ENCODE measurements around the gene GNG13. TPM values are rescaled to one million over a fixed set of nuclear protein-coding genes. Genes with fewer than 3 reads are reported as not detected.

The GNG13 gene
- total RNA-seq, 2 donors from 2014 or later, result not detected

DNA sequence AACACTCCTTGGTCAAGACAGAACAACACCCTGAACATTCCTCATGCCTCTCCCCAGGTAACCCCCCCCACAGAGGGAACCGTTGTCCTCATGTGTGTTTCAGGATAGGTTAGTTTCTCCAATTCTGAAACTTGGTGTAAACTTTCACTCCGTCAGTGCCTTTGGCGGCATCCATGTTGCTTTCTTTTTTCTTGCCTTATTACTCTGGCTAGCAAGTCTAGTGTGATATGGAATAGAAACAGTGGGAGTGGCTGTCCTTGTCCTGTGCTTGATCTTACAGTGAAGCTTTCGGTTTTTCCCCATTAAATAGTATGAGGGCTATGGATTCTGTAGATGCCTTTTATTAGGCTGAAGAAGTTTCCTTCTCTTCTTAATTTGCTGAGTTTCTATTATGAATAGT is 35.7 kb upstream of the GNG13 start:
- no peaks in the 10 kb centered on the region for H3K36me3 ChIP-seq (replicated peaks in 1 of 2; ENCODE audit: insufficient read depth in 1 of 2, low read depth in 2 of 2)
- DNase-seq, result no peak
- no peak overlapping the region for H3K4me3 ChIP-seq
- no peak for ATAC-seq
- no peak overlapping the region for H3K27ac ChIP-seq
- peaks cover 0 to 24% (median 0%) of the 10 kb centered on the region in 3 donors for H3K9me3 ChIP-seq
- no peak for TF ChIP-seq POLR2A (IDR thresholded peaks at IDR 0.05)
- TF ChIP-seq, protein P1, sequence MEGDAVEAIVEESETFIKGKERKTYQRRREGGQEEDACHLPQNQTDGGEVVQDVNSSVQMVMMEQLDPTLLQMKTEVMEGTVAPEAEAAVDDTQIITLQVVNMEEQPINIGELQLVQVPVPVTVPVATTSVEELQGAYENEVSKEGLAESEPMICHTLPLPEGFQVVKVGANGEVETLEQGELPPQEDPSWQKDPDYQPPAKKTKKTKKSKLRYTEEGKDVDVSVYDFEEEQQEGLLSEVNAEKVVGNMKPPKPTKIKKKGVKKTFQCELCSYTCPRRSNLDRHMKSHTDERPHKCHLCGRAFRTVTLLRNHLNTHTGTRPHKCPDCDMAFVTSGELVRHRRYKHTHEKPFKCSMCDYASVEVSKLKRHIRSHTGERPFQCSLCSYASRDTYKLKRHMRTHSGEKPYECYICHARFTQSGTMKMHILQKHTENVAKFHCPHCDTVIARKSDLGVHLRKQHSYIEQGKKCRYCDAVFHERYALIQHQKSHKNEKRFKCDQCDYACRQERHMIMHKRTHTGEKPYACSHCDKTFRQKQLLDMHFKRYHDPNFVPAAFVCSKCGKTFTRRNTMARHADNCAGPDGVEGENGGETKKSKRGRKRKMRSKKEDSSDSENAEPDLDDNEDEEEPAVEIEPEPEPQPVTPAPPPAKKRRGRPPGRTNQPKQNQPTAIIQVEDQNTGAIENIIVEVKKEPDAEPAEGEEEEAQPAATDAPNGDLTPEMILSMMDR (IDR thresholded peaks at IDR 0.05), result no peak
- no peaks in the 10 kb centered on the region for H3K4me1 ChIP-seq
- WGBS, 2 donors, result 69 to 86% methylated on average over 4 of the region's 4 CpGs
- no peaks in the 10 kb centered on the region for H3K27me3 ChIP-seq
- intact Hi-C loops (cut with DNase I), result no loop called here

DNA sequence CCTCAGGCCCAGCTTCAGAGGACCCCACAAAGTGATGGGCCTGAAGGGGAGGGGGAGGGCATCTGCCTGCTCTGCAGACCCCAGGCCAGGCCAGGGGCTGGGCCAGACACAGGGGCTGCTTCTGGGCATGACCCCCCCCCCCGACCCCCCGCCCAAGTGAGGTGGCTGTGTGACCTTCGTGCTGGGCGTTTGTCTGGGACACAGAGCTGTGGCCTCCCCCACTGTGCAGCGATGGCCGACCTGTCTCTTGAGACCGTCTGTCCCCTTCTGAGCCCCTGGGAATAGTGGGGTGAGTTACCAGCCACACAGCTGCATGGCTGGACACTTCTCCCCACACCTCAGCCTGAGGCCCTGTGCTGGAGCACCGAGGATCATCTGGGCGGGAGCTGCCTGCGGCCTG is 34.8 kb upstream of the GNG13 start:
- intact Hi-C loops (cut with DNase I), result no loop called here
- Histone ChIP-seq H3K4me1 (no peaks in the 10 kb centered on the region), H3K9me3 (peaks cover 0 to 24% (median 0%) of the 10 kb centered on the region in 3 donors), H3K27ac (no peak overlapping the region), H3K4me3 (no peak overlapping the region), H3K36me3 (replicated peaks in 1 of 2; ENCODE audit: insufficient read depth in 1 of 2, low read depth in 2 of 2) (no peaks in the 10 kb centered on the region), H3K27me3 (no peaks in the 10 kb centered on the region)
- TF ChIP-seq, protein P1 (IDR thresholded peaks at IDR 0.05), result no peak
- no peak for TF ChIP-seq POLR2A (IDR thresholded peaks at IDR 0.05)
- DNase-seq (no peak), ATAC-seq (no peak)
- WGBS, 2 donors, result 84 to 86% methylated on average over 3 to 10 of the region's 10 CpGs

GRCh38 chr16:833411-833810 is 32.9 kb upstream of the GNG13 start:
- TF ChIP-seq POLR2A (IDR thresholded peaks at IDR 0.05), result no peak
- TF ChIP-seq, protein P1 (IDR thresholded peaks at IDR 0.05), result no peak
- no peaks in the 10 kb centered on the region for H3K27me3 ChIP-seq
- no peak overlapping the region for H3K27ac ChIP-seq
- 67 to 78% methylated on average over 2 to 10 of the region's 14 CpGs for WGBS, 2 donors
- ATAC-seq (no peak), DNase-seq (no peak)
- intact Hi-C loops (cut with DNase I), result no loop called here
- H3K9me3 ChIP-seq, result peaks cover 0 to 24% (median 0%) of the 10 kb centered on the region in 3 donors
- no peaks in the 10 kb centered on the region for H3K36me3 ChIP-seq (replicated peaks in 1 of 2; ENCODE audit: insufficient read depth in 1 of 2, low read depth in 2 of 2)
- no peaks in the 10 kb centered on the region for H3K4me1 ChIP-seq
- H3K4me3 ChIP-seq, result no peak overlapping the region

DNA sequence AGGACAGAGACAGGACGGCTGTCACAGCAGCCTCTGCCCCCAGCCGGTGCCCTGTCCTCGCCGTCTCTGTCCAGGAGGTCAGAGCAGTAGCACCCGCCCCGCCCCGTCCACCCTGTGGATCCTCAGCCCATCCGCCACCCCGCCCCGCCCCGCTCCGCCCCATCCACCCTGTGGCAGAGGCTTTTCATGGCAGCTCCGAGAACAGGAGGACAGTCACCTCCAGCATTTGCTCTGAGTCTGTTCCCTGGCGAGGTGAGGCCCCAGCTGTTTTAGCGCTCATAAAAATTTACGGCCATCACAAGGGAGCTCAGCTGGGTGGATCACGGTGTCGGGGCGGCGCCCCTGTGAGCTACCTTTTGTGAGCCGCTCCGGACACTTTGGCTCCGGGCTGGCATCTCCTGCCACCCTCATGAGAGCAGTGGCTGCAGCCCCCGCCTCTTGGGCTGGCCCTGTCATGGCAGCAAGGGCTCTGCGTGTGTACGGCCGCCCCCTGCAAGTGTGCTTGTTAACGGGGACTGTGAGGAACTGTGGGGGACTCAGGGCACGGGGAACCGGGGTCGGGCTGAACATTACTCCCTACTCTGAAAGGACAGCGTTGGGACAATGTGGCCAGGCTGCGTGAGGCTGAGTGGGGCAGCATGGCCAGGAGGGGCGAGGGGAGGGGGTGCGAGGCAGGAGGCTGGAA is 32.3 kb upstream of the GNG13 start:
- H3K9me3 ChIP-seq, result peaks cover 0 to 24% (median 0%) of the 10 kb centered on the region in 3 donors
- H3K27me3 ChIP-seq, result no peaks in the 10 kb centered on the region
- WGBS, 2 donors, result 78 to 83% methylated on average over 10 to 35 of the region's 35 CpGs
- H3K4me1 ChIP-seq, result no peaks in the 10 kb centered on the region
- H3K4me3 ChIP-seq, result no peak overlapping the region
- ATAC-seq (no peak), DNase-seq (no peak)
- intact Hi-C loops (cut with DNase I), result no loop called here
- H3K27ac ChIP-seq, result no peak overlapping the region
- TF ChIP-seq, protein P1 (IDR thresholded peaks at IDR 0.05), result no peak
- TF ChIP-seq POLR2A (IDR thresholded peaks at IDR 0.05), result no peak
- H3K36me3 ChIP-seq (replicated peaks in 1 of 2; ENCODE audit: insufficient read depth in 1 of 2, low read depth in 2 of 2), result no peaks in the 10 kb centered on the region

Data from body of pancreas (tissue), 4 donors.